Suppressor macrophage treated with lipopolysaccharide for 1 hour (primary cell): ENCODE results near the gene ZFYVE26.
"Not testable (repeated sequence)": the region's sequence is repeated elsewhere in the genome, so short reads cannot be mapped to it uniquely, and the experiment has no call there.

Experiments used
- DNase-seq, 3 donors: peaks; one replicate each; pipeline ENCODE4 v3.0.0-alpha.2; 2020 to 2022

The ZFYVE26 gene

GRCh38 chr14:67816326-67817002, at the start of gene ZFYVE26:
TSS of gene ZFYVE26 (minus strand) at chr14:67816590. CDS start at chr14:67815963, 627 bp downstream.
- peak; percentile 94 to 96 (median 94) for DNase-seq

GRCh38 chr14:67863223-67863622, 46.8 kb upstream of the ZFYVE26 start:
- no peak for DNase-seq

GRCh38 chr14:67859169-67859749, 42.9 kb upstream of the ZFYVE26 start:
- no peak for DNase-seq

GRCh38 chr14:67857778-67858350, 41.5 kb upstream of the ZFYVE26 start:
- DNase-seq, result no peak

GRCh38 chr14:67856827-67857226, 40.4 kb upstream of the ZFYVE26 start:
- DNase-seq, result no peak

GRCh38 chr14:67853715-67854114, 37.3 kb upstream of the ZFYVE26 start:
- peak; percentile 75 to 96 (median 89) for DNase-seq

GRCh38 chr14:67852926-67853604, 36.7 kb upstream of the ZFYVE26 start:
- peak; percentile 49 to 87 (median 79) for DNase-seq

- peak in 1 of 3 donors; percentile 1 for DNase-seq
Measured at GRCh38 chr14:67851785-67852410, 35.5 kb upstream of the ZFYVE26 start.

GRCh38 chr14:67850066-67850830, 33.9 kb upstream of the ZFYVE26 start:
- no peak for DNase-seq

GRCh38 chr14:67846029-67846610, 29.7 kb upstream of the ZFYVE26 start:
- no peak for DNase-seq

- peak; percentile 83 to 86 (median 83) for DNase-seq
Measured at GRCh38 chr14:67837011-67837624, 20.7 kb upstream of the ZFYVE26 start.

- no peak for DNase-seq
Measured at GRCh38 chr14:67835596-67835995, 19.2 kb upstream of the ZFYVE26 start.

GRCh38 chr14:67833403-67833802, 17.0 kb upstream of the ZFYVE26 start:
- DNase-seq, result no peak

- no peak for DNase-seq
Measured at GRCh38 chr14:67831113-67831512, 14.7 kb upstream of the ZFYVE26 start.

GRCh38 chr14:67821121-67821520, 4.7 kb upstream of the ZFYVE26 start:
- no peak for DNase-seq

GRCh38 chr14:67820428-67820971, 4.1 kb upstream of the ZFYVE26 start:
- DNase-seq, result peak; percentile 64 to 87 (median 66)

- peak; percentile 92 to 95 (median 93) for DNase-seq
Measured at GRCh38 chr14:67819563-67820421, 3.4 kb upstream of the ZFYVE26 start, which contains the start of gene RAD51B. TSS of gene RAD51B (plus strand) at chr14:67819779.

- not testable (repeated sequence) for DNase-seq
Measured at GRCh38 chr14:67818476-67818875, 2.1 kb upstream of the ZFYVE26 start.

- peak; percentile 46 to 62 (median 59) for DNase-seq
Measured at GRCh38 chr14:67817750-67818438, 1.5 kb upstream of the ZFYVE26 start.
